ENCODE data around the gene HOXA1.
A peak's percentile ranks its signal among the peaks of the same experiment; 100 is the strongest.

HOXA1 gene

DNA sequence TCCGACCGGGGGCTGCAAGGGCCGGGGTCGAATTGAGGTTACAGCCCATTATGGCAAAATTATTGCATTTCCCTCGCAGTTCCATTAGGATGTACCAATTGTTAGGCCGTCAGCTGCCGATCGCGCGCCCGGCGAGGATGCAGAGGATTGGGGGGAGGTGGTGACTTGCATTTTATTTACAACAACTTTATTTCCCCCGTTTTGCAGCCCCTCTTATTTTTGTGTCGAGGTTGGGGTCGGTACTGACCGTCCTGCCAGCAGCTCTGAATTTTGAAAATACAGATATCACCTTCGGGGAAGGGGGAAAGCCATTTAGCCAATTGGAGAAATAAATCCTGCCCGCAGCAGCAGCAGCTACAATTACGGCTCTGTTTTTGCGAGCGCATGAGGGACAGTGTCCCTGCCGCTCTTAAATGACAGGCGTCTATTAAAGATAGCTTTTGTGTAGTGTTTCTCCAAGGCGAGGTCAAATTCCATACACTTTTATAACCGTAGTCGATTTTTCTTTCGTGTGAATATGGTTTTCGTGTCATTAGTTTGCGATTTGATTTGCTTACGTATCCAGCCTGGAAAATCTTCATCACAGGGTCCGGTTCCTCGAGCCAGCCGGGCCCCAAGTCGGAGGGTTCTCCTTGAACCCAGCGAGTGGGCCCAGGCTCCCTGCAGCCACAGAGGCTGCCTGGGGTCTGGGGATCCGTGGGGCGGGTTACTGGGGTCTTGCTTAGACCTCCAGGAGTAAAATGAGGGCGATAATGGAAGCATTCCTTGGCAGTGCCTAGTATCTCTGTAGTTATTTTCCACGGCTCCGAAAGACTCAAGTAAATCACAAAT, 48.4 kb upstream of the HOXA1 start (continued):
- TF ChIP-seq, protein P1, sequence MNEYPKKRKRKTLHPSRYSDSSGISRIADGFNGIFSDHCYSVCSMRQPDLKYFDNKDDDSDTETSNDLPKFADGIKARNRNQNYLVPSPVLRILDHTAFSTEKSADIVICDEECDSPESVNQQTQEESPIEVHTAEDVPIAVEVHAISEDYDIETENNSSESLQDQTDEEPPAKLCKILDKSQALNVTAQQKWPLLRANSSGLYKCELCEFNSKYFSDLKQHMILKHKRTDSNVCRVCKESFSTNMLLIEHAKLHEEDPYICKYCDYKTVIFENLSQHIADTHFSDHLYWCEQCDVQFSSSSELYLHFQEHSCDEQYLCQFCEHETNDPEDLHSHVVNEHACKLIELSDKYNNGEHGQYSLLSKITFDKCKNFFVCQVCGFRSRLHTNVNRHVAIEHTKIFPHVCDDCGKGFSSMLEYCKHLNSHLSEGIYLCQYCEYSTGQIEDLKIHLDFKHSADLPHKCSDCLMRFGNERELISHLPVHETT (tag by site-specific recombination; IDR thresholded peaks at IDR 0.05): peak; percentile 15; the same call in 1 of the 2 replicates
- peak; percentile 71 for TF ChIP-seq GFI1B (tag by site-specific recombination; IDR thresholded peaks at IDR 0.05)

DNA sequence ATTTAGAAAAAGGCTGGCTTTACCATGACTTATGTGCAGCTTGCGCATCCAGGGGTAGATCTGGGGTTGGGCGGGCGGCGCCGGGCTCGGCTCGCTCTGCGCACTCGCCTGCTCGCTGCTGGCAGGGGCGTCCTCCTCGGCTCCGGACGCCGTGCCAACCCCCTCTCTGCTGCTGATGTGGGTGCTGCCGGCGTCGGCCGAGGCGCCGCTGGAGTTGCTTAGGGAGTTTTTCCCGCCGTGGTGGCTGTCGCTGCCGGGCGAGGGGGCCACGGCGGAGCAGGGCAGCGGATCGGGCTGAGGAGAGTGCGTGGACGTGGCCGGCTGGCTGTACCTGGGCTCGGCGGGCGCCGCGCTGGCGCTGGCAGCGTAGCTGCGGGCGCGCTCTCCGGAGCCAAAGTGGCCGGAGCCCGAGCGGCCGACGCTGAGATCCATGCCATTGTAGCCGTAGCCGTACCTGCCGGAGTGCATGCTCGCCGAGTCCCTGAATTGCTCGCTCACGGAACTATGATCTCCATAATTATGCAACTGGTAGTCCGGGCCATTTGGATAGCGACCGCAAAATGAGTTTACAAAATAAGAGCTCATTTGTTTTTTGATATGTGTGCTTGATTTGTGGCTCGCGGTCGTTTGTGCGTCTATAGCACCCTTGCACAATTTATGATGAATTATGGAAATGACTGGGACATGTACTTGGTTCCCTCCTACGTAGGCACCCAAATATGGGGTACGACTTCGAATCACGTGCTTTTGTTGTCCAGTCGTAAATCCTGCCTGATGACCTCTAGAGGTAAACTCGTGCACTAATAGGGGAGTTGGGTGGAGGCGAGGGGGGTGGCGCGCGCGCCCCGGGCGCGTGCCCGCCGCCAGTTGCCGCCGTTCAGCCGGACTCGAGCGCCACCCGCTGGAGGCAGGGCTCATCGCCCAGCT, 47.5 kb upstream of the HOXA1 start, which contains the start of gene HOXA5:
Gene HOXA5 (minus strand): TSS at position 659 of the 927 bp plus-strand sequence. CDS start 74 bp downstream, at position 585.
- Histone ChIP-seq H3K4me3 (ENCODE audit: low read depth, low read length) (peak within 1 kb of the TSS; percentile 79), H3K27ac (ENCODE audit: extremely low read depth, low read depth, low read length) (peak within 1 kb of the TSS; percentile 98), H3K9me3 (ENCODE audit: control insufficient read depth, insufficient read depth, low read depth, low read length) (no peaks in the 10 kb centered on the region), H3K4me1 (ENCODE audit: control insufficient read depth, insufficient read depth, low read length) (peaks cover 22% of the 10 kb centered on the region), H3K36me3 (ENCODE audit: control insufficient read depth in 2 of 2, insufficient read depth in 1 of 2, low read length in 2 of 2) (peaks cover 0 to 63% of the 10 kb centered on the region in 2 experiments; a peak in 2 of 3 replicates)
- POLR2A ChIA-PET: interaction anchor here (0.6 to 1.6 kb wide), 20 partner anchors 9 to 1281 kb away, joined by 3 to 9 read pairs (median 4); partner anchors contain the start of genes HOXA4, HOXA7 and HOXA9
- CTCF ChIA-PET: interaction anchor here (0.6 to 4.4 kb wide), 46 partner anchors 9 to 1685 kb away, joined by 3 to 34 read pairs (median 4); partner anchors contain the start of genes HOXA1 and HOXA7
- TF ChIP-seq MYNN (tag by site-specific recombination; IDR thresholded peaks at IDR 0.05; ENCODE audit: borderline replicate concordance) (peak; percentile 93), KLF1 (tag by site-specific recombination; IDR thresholded peaks at IDR 0.05) (0 out of 2 replicates have a peak, but pooled peaks have one; percentile 32), ZBTB8A (tag by site-specific recombination; IDR thresholded peaks at IDR 0.05) (peak; percentile 74), ZNF2 (tag by site-specific recombination; IDR thresholded peaks at IDR 0.05) (no peak), ZNF175 (tag by site-specific recombination; IDR thresholded peaks at IDR 0.05) (no peak), ZXDB (tag by site-specific recombination; IDR thresholded peaks at IDR 0.05) (peak; percentile 80), YY1 (tag by site-specific recombination; IDR thresholded peaks at IDR 0.05) (peak; percentile 8; the same call in 1 of the 2 replicates), SCRT2 (tag by site-specific recombination; IDR thresholded peaks at IDR 0.05) (peak; percentile 91), ZFP3 (tag by site-specific recombination; IDR thresholded peaks at IDR 0.05; ENCODE audit: low read depth) (no peak), GLIS2 (tag by site-specific recombination; IDR thresholded peaks at IDR 0.05) (peak; percentile 58; the same call in 1 of the 2 replicates), OSR2 (tag by site-specific recombination; IDR thresholded peaks at IDR 0.05) (no peak), MEIS1 (CRISPR knock-in tag; IDR thresholded peaks at IDR 0.05; ENCODE audit: borderline replicate concordance) (peak; percentile 33; the same call in 1 of the 2 replicates), TCF7L2 (IDR thresholded peaks at IDR 0.05; ENCODE audit: borderline replicate concordance, low read depth, low read length) (peak; percentile 55; the same call in 1 of the 2 replicates), EGR2 (tag by site-specific recombination; IDR thresholded peaks at IDR 0.05; ENCODE audit: low read depth) (0 out of 2 replicates have a peak, but pooled peaks have one; percentile 13), ZNF354C (tag by site-specific recombination; IDR thresholded peaks at IDR 0.05; ENCODE audit: borderline replicate concordance, low read depth) (no peak), GLI2 (tag by site-specific recombination; IDR thresholded peaks at IDR 0.05; ENCODE audit: borderline replicate concordance, low read depth) (no peak; the same call in 1 of the 2 replicates), BCL11A (tag by site-specific recombination; IDR thresholded peaks at IDR 0.05; ENCODE audit: low read depth) (peak; percentile 93), ZNF664 (tag by site-specific recombination; IDR thresholded peaks at IDR 0.05) (no peak), ZNF223 (tag by site-specific recombination; IDR thresholded peaks at IDR 0.05) (no peak), SP2 (tag by site-specific recombination; IDR thresholded peaks at IDR 0.05) (peak; percentile 48), ZFHX2 (tag by site-specific recombination; conservative IDR thresholded peaks at IDR 0.05) (peak; percentile 77), ZBTB17 (tag by site-specific recombination; IDR thresholded peaks at IDR 0.05) (no peak; the same call in 1 of the 2 replicates), FEZF1 (tag by site-specific recombination; IDR thresholded peaks at IDR 0.05) (peak; percentile 87)
- TF ChIP-seq, protein P2, sequence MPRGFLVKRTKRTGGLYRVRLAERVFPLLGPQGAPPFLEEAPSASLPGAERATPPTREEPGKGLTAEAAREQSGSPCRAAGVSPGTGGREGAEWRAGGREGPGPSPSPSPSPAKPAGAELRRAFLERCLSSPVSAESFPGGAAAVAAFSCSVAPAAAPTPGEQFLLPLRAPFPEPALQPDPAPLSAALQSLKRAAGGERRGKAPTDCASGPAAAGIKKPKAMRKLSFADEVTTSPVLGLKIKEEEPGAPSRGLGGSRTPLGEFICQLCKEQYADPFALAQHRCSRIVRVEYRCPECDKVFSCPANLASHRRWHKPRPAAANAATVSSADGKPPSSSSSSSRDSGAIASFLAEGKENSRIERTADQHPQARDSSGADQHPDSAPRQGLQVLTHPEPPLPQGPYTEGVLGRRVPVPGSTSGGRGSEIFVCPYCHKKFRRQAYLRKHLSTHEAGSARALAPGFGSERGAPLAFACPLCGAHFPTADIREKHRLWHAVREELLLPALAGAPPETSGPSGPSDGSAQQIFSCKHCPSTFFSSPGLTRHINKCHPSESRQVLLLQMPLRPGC (tag by site-specific recombination; IDR thresholded peaks at IDR 0.05): peak; percentile 29; the same call in 1 of the 2 replicates
- TF ChIP-seq, protein P3, sequence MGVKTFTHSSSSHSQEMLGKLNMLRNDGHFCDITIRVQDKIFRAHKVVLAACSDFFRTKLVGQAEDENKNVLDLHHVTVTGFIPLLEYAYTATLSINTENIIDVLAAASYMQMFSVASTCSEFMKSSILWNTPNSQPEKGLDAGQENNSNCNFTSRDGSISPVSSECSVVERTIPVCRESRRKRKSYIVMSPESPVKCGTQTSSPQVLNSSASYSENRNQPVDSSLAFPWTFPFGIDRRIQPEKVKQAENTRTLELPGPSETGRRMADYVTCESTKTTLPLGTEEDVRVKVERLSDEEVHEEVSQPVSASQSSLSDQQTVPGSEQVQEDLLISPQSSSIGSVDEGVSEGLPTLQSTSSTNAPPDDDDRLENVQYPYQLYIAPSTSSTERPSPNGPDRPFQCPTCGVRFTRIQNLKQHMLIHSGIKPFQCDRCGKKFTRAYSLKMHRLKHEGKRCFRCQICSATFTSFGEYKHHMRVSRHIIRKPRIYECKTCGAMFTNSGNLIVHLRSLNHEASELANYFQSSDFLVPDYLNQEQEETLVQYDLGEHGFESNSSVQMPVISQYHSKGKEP (tag by site-specific recombination; IDR thresholded peaks at IDR 0.05): no peak

Measured in HEK293 (cell line).